HG02943 (cell line): Measurements from ENCODE around the gene XDH.

Source experiments
- ATAC-seq: cut with Tn5 transposase; IDR thresholded peaks from one replicate; pipeline ENCODE4 v1.9.1; 2021; ENCODE audit warnings: mild to moderate bottlenecking, low read depth, moderate library complexity; ENCODE audit not compliant: unreplicated experiment

The XDH gene

DNA sequence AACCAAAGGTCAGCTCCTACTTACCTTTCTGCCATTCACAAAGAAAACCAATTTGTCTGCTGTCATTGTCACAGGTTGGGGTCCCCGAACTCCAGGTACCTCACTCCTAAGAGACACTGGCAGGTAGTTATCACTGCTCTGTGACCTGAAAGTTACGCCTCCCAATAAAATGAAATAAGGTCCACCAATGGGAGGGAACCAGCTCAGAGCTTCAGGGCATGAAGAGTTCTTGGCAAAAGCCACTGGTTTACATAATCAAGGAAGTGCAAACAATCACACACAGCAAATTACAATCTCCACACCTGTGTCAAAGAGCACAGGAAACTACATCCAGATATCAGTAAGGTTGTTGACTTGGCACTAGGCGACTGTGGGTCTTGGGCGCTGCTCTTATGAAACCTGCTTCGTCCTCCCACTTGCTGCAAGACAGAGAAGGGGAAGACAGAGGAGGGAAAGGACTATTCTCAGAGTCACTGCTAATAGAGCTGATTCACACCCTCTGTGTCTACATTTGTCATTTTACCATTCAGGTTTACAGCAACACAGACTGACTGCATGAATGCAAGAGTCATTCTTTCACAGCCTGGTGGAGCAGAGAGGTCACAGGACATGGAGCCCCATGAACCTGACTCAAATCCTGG is at the start of gene XDH:
Gene XDH (minus strand): TSS at position 142 of the 641 bp plus-strand sequence. CDS start 76 bp downstream, at position 66.
- ATAC-seq: no peak

GRCh38 chr2:31457651-31458050 is 43.1 kb upstream of the XDH start:
- no peak for ATAC-seq

- ATAC-seq: no peak
These were observed 32.3 kb upstream of the XDH start for GRCh38 chr2:31446848-31447247.

GRCh38 chr2:31442376-31442775 is 27.8 kb upstream of the XDH start:
- ATAC-seq: no peak

DNA sequence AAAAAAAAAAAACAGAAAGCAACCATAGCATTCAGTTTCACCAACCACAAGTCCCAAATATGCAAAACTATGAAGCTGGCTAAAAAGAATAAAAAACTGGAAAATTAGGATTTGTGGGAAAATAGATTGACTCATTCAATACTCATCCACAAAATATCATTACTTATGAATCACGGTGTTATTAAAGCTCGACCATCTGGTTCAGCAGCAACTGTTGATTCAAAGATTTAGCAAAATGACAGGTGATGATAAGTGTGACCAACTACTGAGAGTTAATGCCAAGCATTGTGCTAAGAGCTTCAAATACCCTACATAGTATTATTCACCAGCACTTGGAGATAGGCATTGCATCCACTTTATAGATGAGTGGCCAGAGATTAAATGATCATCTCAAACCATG is 26.2 kb upstream of the XDH start:
- no peak for ATAC-seq

DNA sequence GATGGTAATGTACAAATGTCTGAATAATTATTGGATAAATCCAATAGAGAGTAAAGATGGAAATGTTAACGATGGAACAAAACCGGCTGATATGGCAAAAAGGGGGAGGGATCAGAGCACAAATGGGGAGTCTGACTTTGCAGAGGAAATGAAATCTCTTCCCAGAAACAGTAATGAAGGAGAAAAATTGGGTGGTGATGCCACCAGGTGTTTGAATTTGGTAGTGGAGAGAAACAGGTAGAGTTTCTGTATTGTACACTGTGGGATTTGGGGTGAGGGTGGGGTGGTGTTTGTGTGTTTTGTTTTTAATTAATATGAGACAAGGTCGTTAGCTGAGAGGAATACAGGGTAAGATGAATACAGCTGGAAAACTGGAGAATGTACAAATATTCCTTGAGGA is 20.4 kb upstream of the XDH start:
- no peak for ATAC-seq

- ATAC-seq: no peak
These were observed 19.0 kb upstream of the XDH start for GRCh38 chr2:31433541-31433940.

GRCh38 chr2:31430439-31431165 is 16.1 kb upstream of the XDH start:
- no peak for ATAC-seq

DNA sequence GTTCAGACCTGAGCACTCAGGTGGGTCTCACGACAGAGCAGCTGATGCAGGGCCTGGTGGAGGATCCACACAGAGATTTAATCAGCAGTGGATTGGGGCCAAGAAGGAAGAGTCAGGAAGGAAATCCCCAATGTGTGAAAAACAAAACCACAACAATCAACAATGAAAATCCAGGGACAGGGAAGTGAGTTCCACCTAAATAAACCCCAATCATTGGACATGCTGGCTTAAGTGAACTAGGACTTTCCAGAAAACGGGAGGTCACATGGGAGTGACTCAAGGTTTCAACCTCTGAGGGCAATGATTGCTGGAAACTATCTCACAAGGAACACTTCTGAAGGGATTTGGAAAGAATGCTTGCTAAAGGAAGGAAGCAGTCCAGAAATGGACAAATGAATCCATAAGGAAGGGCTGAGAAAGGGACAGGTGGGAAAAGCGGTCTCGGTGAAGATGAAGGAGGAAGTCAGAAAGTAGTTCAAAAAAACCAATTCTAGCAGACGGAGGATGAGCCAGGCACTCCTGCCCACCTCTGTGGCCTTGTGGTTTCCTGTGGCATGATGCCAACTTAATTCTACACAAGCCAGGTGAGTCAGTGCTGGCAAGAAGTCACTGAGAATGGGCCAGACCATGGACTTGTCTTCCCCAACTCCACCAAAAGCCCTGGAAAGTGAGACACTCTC is 15.4 kb upstream of the XDH start:
- ATAC-seq: no peak

DNA sequence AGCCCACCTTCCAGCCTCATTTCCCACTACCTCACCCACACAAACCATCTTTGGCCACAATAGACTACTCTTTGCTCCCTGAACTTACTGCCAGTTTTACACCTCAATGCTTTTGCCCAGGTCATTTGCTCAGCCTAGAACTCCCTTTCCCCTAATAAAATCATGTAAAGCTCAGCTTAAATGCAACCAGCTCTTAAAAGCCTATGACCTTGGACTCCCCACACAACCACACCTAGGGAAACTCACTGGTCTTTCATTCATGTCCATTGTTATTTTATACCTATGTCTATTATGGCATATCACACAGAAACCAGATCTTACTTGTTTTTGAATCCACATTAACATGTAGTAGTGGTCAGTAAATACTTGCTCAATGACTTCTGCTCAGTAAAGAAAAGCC is 14.5 kb upstream of the XDH start:
- ATAC-seq: no peak

DNA sequence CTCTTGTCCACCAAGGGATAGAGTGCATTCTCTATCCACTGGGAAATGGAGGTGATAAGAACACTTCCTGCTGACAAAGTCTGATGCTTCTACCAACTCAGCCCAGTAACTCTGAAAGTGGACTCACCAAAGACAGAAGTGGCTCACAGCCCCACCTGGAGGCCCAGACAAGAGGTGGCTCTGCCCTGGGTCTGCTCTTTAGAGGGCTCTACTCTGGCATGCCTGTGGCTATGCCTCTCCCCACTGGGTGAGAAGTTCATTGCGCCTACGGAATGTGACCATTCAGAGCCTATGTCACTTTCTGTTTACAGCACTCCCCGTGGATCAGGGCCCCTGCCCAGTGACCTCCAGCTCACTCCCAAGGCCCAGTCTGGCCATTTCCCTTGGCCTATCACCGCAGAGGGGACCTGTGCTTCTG is 13.5 kb upstream of the XDH start:
- no peak for ATAC-seq

GRCh38 chr2:31426096-31426495 is 11.6 kb upstream of the XDH start:
- ATAC-seq: no peak

GRCh38 chr2:31421634-31422033 is 7.1 kb upstream of the XDH start:
- no peak for ATAC-seq

- no peak for ATAC-seq
These were observed 6.4 kb upstream of the XDH start for GRCh38 chr2:31420936-31421335.

DNA sequence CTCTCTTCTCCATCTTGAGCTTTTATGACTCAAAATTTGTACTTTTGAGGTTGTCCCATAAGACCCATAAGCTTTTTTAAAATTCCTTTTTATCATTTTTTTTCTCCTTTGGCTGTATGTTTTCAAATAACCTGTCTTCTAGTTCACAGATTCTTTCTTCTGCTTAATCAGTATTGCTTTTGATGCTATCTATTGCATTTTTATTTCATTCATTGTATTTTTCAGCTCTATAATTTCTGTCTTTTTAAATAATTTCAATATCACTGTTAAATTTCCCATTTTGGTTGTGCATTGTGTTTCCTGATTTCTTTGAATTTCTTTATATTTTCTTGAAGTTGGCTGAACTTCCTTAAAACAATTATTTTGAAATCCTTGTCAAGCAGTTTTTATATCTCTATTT is 4.8 kb upstream of the XDH start:
- no peak for ATAC-seq

DNA sequence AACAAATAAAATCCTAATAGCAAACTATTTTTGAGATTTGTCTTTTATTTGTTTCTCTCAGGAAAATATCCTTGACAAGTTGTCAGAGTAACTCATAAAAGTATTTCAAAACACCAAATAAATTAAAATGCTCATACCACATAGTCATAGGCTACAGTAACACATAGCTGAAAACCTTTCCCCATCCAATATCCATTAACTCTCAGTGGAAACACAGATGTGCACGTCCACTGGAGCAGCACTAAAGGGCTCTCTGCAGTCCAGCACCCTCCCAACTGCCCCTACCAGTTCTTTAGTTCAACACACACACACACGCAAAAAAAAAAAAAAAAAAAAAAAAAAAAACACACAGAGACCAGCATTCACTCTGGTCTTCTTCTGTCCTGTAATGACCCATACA is 879 bp upstream of the XDH start:
- no peak for ATAC-seq

DNA sequence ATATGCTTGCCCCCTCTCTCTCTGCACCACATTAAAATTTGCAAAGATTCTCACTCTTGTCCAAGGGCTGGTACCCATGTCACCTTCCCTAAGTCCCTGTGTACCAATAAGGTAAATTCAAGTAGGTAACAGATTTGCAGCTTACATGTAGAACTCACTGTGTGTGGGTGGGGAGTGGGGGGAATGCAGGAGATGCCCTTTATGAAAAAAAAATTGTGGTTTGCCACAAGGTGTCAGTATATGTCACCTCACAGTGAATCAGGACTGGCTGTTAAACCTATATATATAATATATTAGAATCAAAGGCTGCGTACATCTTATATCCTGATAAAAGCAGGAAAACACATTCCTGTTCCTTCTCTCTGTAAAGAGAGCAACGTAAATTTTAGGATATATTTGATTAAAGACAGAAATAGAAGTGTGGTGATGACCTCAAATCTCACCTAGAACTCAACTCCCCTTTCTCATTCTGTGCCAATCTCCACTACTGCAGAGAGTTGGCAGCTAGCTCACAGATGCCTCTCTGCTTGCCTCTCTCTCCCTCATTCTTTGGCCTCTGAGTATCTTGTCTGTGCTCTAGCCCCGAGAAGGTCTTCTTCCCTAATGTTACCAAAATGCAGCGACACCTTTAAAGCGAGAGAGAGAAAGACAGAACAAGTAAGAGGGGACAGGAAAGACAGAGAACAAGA is 536 bp downstream of the XDH start:
- ATAC-seq: no peak

GRCh38 chr2:31413025-31413424 is 1.5 kb downstream of the XDH start:
- ATAC-seq: no peak

DNA sequence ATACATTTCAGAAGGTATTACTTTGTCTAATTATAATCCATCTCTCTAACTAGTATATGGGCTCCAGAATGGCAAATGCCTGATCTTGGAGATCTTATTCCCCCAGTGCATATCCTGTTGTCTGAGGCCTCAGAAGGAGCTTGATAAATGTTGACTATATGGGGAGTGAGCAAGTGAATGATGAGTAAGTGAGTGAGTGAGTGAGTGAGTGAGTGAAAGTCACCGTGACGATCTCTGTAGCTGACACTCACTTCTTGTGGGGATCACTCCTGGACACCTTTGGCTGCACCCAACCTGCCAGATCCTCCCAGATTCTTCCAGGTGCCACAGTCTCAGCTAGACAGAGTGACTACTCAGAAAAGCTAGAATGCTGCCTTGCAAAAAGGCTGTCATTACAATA is 2.8 kb downstream of the XDH start:
- no peak for ATAC-seq

GRCh38 chr2:31406593-31407385 is 7.8 kb downstream of the XDH start:
- ATAC-seq: no peak
